ENCODE results near the gene B4GALNT2.

Gene B4GALNT2

DNA sequence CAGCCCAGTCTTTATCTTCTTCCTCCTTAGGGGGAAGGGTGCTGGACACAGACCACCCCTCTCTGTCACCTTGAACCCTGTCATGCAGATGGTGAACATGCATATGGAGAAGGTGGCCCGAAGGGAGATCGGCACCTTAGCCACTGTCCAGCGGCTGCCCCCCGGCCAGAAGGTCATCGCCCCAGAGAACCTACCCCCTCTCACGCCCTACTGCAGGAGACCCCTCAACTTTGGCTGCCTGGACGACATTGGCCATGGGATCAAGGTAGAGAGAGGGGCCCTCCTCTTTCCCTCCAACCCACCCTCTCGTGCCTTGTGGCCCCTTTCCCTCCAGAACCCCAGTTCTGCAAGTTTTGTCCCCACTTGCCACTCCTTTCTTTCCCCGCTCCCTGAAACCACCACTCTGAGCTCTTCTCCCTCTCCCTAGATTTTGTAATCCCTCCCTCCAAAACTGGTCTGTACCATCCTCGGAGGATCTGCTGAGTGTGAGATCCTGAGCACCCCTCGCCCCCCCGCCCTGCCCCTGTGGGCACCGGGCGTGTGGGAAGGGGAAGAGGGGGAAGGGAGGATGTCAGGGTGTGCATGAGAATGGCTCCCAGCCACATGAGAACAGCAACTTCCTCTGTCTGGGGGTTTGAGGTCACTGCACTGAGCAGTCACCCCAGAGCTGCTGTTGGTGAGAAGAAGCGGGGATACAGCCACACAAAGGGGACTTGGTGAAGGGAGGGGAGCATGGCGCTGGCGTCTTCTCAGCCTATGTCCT, 85.3 kb downstream of the B4GALNT2 start:
- Histone ChIP-seq H3K4me3 (0 out of 2 replicates have a peak overlapping the region, but pooled peaks have one; percentile 33), H3K4me2 (peak overlapping the region; percentile 94), H3K4me1 (peaks cover 68% of the 10 kb centered on the region), H3K9ac (peak overlapping the region; percentile 46; the same call in 1 of the 2 replicates), H3K27me3 (peaks cover 12% of the 10 kb centered on the region), H3K36me3 (no peaks in the 10 kb centered on the region), H4K20me1 (peaks cover 7% of the 10 kb centered on the region; the same call in 1 of the 2 replicates), H3K27ac (peak overlapping the region; percentile 64), H3K9me3 (no peaks in the 10 kb centered on the region)
- TF ChIP-seq Cebpa-rat (IDR thresholded peaks at IDR 0.05), result no peak

DNA sequence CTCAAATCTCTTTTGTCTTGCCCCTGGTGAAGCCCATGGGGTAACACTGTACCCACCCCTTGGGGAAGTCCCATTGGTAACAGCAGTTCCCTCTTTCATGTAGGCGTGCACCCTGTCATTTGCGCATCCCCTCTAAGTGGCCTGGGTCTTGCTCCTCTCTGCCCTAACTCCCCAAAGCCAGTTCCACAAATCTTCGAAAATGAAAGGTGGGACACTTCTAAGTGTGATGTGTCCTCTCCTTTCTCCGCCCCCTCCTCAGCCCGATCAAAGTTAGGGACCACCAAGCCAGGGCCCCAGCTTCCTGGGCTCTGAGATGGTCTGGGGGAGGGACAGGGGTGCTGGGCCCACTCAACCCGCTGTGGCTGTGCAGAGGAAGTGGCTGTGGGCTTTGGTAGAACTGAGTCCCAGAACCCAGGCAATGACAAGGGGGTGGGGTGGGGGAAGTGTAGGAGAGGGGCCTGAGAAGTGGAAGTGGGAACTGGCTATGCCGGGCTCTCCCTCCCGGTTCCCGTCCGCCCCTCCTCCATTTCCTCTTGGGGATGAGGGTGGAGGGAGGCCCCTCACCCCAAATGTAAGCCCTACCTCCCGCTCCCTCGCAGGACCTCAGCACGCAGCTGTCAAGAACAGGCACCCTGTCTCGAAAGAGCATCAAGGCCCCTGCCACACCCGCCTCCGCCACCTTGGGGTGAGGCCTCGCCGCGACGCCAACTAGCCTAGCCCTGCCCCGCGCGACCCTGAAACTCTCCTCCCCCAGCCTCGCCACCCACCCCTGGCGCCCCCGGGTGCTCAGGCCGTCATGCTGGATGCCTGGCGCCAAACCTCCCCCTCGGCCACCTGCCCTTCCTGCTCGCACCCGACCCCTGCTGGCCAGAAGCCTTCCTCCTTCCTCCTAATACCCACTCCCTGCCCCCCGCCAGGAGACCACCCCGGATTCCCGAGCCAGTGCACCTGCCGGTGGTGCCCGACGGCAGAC, 86.7 kb downstream of the B4GALNT2 start:
- peak overlapping the region; percentile 30; the same call in 1 of the 2 replicates for H3K27ac ChIP-seq
- peaks cover 62% of the 10 kb centered on the region for H3K4me1 ChIP-seq
- no peaks in the 10 kb centered on the region for H3K36me3 ChIP-seq
- H3K9me3 ChIP-seq, result no peaks in the 10 kb centered on the region
- no peak overlapping the region for H3K4me3 ChIP-seq
- peaks cover 21% of the 10 kb centered on the region for H4K20me1 ChIP-seq
- H3K4me2 ChIP-seq, result peak overlapping the region; percentile 94
- no peak for TF ChIP-seq Cebpa-rat (IDR thresholded peaks at IDR 0.05)
- H3K9ac ChIP-seq, result no peak overlapping the region
- H3K27me3 ChIP-seq, result peaks cover 26% of the 10 kb centered on the region

DNA sequence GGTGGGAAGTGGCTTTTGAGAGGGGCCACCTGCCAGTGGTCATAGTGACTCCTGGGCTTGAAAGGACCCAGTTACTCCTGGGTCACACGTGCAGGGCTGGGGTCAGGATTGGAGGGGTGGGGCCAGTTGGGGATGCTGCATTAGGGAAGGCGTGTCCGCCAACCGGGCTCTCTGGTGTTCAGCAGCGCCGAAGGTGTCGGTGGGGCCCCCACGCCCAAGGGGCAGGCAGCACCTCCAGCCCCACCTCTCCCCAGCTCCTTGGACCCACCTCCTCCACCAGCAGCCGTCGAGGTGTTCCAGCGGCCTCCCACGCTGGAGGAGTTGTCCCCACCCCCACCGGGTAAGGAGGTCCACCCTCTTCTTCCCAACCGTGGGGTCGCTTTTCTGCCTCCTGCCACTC, 87.4 kb downstream of the B4GALNT2 start:
- Histone ChIP-seq H3K27ac (no peak overlapping the region), H3K4me1 (peaks cover 62% of the 10 kb centered on the region), H3K4me2 (no peak overlapping the region), H3K9ac (no peak overlapping the region), H3K36me3 (no peaks in the 10 kb centered on the region), H3K4me3 (no peak overlapping the region), H4K20me1 (peaks cover 29% of the 10 kb centered on the region), H3K27me3 (peaks cover 34% of the 10 kb centered on the region), H3K9me3 (no peaks in the 10 kb centered on the region)
- no peak for TF ChIP-seq Cebpa-rat (IDR thresholded peaks at IDR 0.05)

DNA sequence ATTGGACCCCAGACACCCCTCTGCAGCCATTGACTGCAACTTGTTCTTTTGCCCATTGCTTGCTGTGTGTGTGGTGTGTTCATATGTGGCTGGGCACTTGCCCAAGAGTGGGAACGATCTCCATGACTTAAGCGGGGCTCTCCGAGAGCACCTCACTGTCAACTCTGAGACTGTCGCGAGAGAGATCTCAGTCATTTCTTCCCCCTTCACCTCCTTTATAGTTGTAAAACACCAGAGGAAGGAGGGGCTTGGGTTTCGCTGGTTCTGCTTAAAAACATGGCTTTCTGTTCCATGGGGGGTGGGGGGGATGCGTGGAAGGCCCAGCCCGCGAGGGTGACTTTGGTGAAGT, 90.6 kb downstream of the B4GALNT2 start:
- peaks cover 53% of the 10 kb centered on the region for H3K27me3 ChIP-seq
- TF ChIP-seq Cebpa-rat (IDR thresholded peaks at IDR 0.05), result no peak
- H3K27ac ChIP-seq, result no peak overlapping the region
- H3K4me1 ChIP-seq, result peaks cover 46% of the 10 kb centered on the region
- H4K20me1 ChIP-seq, result peaks cover 30% of the 10 kb centered on the region
- H3K36me3 ChIP-seq, result no peaks in the 10 kb centered on the region
- no peak overlapping the region for H3K4me2 ChIP-seq
- H3K9ac ChIP-seq, result no peak overlapping the region
- no peaks in the 10 kb centered on the region for H3K9me3 ChIP-seq
- H3K4me3 ChIP-seq, result no peak overlapping the region

DNA sequence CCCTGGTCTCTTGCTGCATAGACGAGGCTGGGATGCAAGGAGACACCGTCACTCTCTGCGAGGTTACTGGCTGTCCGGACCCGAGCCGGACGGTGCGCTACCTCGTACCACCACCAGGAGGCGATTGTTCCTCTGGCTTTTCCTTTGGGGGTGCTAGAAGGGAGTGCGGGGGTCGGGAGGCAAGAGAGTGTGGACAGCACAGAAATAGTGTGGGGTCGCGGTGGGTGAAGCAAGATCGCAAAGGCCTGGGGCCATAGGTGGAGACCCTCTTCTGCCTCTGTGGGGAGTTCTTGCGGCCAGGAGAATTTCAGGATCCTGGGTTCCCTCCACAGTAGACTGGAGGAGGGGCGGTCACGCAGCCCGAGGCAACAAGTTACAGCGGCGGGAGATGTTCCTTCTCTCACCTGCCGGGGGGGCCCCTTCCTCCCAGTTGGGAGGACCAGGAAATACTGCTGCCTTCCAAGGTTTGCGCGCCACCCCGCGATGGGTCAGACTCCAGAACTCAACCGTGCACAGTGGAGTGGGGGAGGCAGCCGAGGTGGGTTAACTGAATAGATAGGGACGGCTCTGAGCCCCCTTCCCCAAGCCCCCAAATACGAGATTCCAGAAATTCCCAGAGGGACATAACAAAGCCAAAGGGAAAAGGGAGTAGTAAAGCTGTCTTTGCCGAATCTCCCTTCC, 91.1 kb downstream of the B4GALNT2 start:
- H3K27me3 ChIP-seq, result peaks cover 53% of the 10 kb centered on the region
- no peak overlapping the region for H3K9ac ChIP-seq
- H4K20me1 ChIP-seq, result peaks cover 30% of the 10 kb centered on the region
- no peak overlapping the region for H3K27ac ChIP-seq
- peak overlapping the region; percentile 91 for H3K4me2 ChIP-seq
- no peaks in the 10 kb centered on the region for H3K36me3 ChIP-seq
- peak overlapping the region; percentile 56 for H3K4me3 ChIP-seq
- H3K4me1 ChIP-seq, result peaks cover 44% of the 10 kb centered on the region
- no peak for TF ChIP-seq Cebpa-rat (IDR thresholded peaks at IDR 0.05)
- H3K9me3 ChIP-seq, result no peaks in the 10 kb centered on the region

DNA sequence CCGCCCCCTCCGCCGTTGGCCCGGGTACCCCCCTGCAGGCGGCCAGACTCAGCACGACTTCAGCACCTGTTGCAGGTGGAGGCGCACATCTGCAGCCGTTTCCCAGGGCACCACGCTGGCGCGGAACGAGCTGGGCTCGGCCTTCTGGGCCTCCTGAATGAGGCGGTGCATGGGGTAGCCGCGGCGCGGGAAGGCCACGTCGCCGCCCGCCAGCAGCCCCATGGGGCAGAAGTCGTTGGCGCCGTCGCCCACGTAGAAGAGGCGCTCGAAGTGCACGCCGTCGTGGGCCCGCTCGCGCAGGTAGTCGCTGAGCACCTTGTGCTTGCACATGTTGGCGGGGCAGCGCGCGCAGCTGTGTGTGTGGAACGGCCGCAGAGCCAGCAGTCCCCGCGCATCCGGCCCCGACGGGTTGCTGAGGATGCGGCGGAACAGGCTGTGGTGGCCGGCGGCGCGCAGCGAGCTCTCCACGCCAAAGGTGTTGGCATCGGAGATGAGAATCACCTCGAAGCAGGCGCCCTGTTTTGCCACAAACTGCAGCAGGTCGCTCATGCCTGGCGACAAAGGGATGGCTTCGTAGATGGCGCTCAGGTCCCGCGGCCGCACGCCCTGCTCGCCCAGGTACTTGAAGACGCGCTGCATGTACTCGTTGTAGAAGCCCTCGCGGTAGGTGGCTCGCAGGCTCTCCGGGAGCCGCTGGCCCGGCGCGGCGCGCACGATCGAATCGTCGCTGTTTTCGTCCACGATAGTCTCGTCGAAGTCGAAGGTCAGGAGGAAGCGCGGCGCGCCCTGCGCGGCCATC, 91.8 kb downstream of the B4GALNT2 start:
- no peaks in the 10 kb centered on the region for H3K9me3 ChIP-seq
- H3K27me3 ChIP-seq, result peaks cover 59% of the 10 kb centered on the region
- no peak for TF ChIP-seq Cebpa-rat (IDR thresholded peaks at IDR 0.05)
- peaks cover 36% of the 10 kb centered on the region for H3K4me1 ChIP-seq
- no peaks in the 10 kb centered on the region for H3K36me3 ChIP-seq
- peak overlapping the region; percentile 91 for H3K4me2 ChIP-seq
- H4K20me1 ChIP-seq, result peaks cover 30% of the 10 kb centered on the region
- no peak overlapping the region for H3K27ac ChIP-seq
- no peak overlapping the region for H3K9ac ChIP-seq
- peak overlapping the region; percentile 56 for H3K4me3 ChIP-seq

DNA sequence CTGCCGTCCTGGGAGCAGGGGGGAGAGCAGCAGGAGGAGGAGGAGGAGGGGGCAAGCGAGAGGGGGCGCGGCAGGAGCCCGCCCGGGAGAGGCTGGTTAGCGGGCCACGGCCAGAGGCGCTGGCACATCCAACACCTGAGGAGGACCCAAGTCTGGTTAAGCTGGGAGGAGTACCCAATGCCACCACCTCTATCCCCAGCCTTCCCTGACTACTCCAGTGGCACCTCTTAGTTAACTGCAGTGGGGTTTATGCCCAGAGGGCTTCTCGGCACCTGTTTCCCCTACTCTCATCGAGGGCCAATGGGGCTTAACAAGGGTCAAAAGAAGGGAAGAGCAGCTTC, 92.4 kb downstream of the B4GALNT2 start:
- H3K9me3 ChIP-seq, result no peaks in the 10 kb centered on the region
- peak overlapping the region; percentile 91 for H3K4me2 ChIP-seq
- peaks cover 65% of the 10 kb centered on the region for H3K27me3 ChIP-seq
- H3K27ac ChIP-seq, result no peak overlapping the region
- H3K9ac ChIP-seq, result no peak overlapping the region
- H3K4me3 ChIP-seq, result peak overlapping the region; percentile 56
- H3K4me1 ChIP-seq, result peaks cover 39% of the 10 kb centered on the region
- no peaks in the 10 kb centered on the region for H3K36me3 ChIP-seq
- no peak for TF ChIP-seq Cebpa-rat (IDR thresholded peaks at IDR 0.05)
- peaks cover 30% of the 10 kb centered on the region for H4K20me1 ChIP-seq

DNA sequence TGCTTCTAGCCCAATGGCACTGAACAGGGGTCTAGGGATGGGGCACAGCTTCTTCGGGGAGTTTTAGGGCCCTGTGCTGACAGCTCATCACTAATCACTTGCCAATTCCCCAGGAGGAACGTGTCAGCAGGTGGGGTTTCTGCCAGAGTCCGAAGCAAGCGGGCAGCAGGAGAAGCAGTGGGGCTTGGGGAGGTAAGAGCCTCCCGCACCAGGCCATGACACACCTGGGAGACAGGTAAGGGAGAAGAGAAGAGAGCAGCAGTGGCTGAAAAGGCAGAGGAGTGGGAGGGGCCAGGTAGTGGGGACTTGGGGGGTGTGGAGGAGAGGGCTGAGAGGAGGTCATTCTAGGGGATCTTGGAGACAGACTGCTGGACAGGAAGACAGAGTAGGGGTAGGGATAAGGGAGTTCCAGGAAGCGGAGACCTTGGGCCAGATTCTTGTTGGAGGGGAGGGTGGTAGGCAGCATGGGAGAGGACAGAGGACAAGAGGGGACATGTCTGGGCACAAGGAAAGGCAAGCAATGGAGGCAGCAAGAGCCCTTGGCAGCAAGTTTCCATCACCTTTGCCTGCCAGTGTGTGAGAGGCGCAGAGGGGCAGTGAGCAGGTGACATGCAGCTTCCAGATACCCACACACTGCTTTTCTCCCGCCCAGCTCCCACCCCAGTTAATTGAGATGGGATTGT, 93.1 kb downstream of the B4GALNT2 start:
- H3K36me3 ChIP-seq, result no peaks in the 10 kb centered on the region
- peaks cover 44% of the 10 kb centered on the region for H3K4me1 ChIP-seq
- no peak for TF ChIP-seq Cebpa-rat (IDR thresholded peaks at IDR 0.05)
- peaks cover 72% of the 10 kb centered on the region for H3K27me3 ChIP-seq
- no peaks in the 10 kb centered on the region for H3K9me3 ChIP-seq
- no peak overlapping the region for H3K9ac ChIP-seq
- H3K27ac ChIP-seq, result no peak overlapping the region
- no peak overlapping the region for H3K4me3 ChIP-seq
- peaks cover 30% of the 10 kb centered on the region for H4K20me1 ChIP-seq
- H3K4me2 ChIP-seq, result no peak overlapping the region
